Common myeloid progenitor, CD34-positive (primary cell): ENCODE results near the gene USP32.
A peak's percentile ranks its signal among the peaks of the same experiment; 100 is the strongest.
"Not testable (repeated sequence)": the region's sequence is repeated elsewhere in the genome, so short reads cannot be mapped to it uniquely, and the experiment has no call there.

Experiments
- CTCF ChIA-PET: fragments of 350-600 bp; sonication (Branson Sonifier 250); formaldehyde crosslinking; loops from one replicate; lab custom pipeline; 2021; ENCODE audit warnings: antibody characterized with exemption; lab: Charles Lee
- POLR2A ChIA-PET: fragments of 350-600 bp; sonication (Branson Sonifier 250); formaldehyde crosslinking; loops from one replicate; lab custom pipeline; 2021; ENCODE audit warnings: antibody characterized with exemption; lab: Charles Lee
- DNase-seq, 3 donors: peaks; one replicate each; pipeline versions ENCODE4 v3.0.0 to v3.0.0-alpha.2; 2013
- H3K27ac ChIP-seq, 2 experiments: 1 replicate in 1 of 2; 2 replicates in 1 of 2; pipeline ENCODE4 v1.7.0; 2013; ENCODE audit warnings: inconsistent platforms in 2 of 2, low read length in 2 of 2, mild to moderate bottlenecking in 2 of 2, low read depth in 1 of 2, moderate library complexity in 1 of 2; ENCODE audit not compliant: severe bottlenecking in 2 of 2, insufficient read depth in 1 of 2, poor library complexity in 1 of 2
- H3K27me3 ChIP-seq, 5 experiments: replicated peaks in 2 of 5; 1 replicate in 3 of 5; 2 replicates in 2 of 5; pipeline versions ENCODE4 v1.6.1 to v1.7.0; 2013; ENCODE audit warnings: low read length in 4 of 5, mild to moderate bottlenecking in 2 of 5, moderate library complexity in 2 of 5, inconsistent platforms in 1 of 5; ENCODE audit not compliant: insufficient read depth in 5 of 5, control insufficient read depth in 4 of 5
- H3K36me3 ChIP-seq, 4 experiments: 1 replicate in 2 of 4; 2 replicates in 2 of 4; pipeline versions ENCODE4 v1.6.1 to v1.7.0; 2013; ENCODE audit warnings: low read length in 3 of 4, control low read depth in 1 of 4, mild to moderate bottlenecking in 1 of 4; ENCODE audit not compliant: control insufficient read depth in 4 of 4, insufficient read depth in 4 of 4
- H3K4me1 ChIP-seq, 4 experiments: 1 replicate in 3 of 4; 2 replicates in 1 of 4; pipeline versions ENCODE4 v1.6.1 to v1.7.1; 2013; ENCODE audit warnings: low read length in 3 of 4, mild to moderate bottlenecking in 3 of 4, control low read depth in 1 of 4, inconsistent platforms in 1 of 4, moderate library complexity in 1 of 4; ENCODE audit not compliant: control insufficient read depth in 4 of 4, insufficient read depth in 4 of 4; ENCODE audit errors: control extremely low read depth in 1 of 4
- H3K4me3 ChIP-seq, 7 experiments: 1 replicate in 4 of 7; 2 replicates in 3 of 7; pipeline versions ENCODE4 v1.5.1 to v1.7.0; 2013; ENCODE audit warnings: mild to moderate bottlenecking in 7 of 7, low read length in 6 of 7, moderate library complexity in 6 of 7, inconsistent platforms in 2 of 7, low read depth in 2 of 7, control low read depth in 1 of 7; ENCODE audit not compliant: insufficient read depth in 4 of 7, control insufficient read depth in 1 of 7; ENCODE audit errors: extremely low read depth in 1 of 7
- H3K9me3 ChIP-seq, 5 experiments: 1 replicate in 4 of 5; 2 replicates in 1 of 5; pipeline versions ENCODE4 v1.6.1 to v1.7.1; 2013; ENCODE audit warnings: low read length in 4 of 5, mild to moderate bottlenecking in 2 of 5, inconsistent platforms in 1 of 5, low read depth in 1 of 5, moderate library complexity in 1 of 5; ENCODE audit not compliant: control insufficient read depth in 4 of 5, insufficient read depth in 2 of 5; ENCODE audit errors: control extremely low read depth in 1 of 5
- WGBS: methylation state at CpG from one replicate; pipeline ENCODE4 v1.1.5; 2013; ENCODE audit not compliant: insufficient coverage; 5-methylcytosine and 5-hydroxymethylcytosine counted together

The USP32 gene

DNA sequence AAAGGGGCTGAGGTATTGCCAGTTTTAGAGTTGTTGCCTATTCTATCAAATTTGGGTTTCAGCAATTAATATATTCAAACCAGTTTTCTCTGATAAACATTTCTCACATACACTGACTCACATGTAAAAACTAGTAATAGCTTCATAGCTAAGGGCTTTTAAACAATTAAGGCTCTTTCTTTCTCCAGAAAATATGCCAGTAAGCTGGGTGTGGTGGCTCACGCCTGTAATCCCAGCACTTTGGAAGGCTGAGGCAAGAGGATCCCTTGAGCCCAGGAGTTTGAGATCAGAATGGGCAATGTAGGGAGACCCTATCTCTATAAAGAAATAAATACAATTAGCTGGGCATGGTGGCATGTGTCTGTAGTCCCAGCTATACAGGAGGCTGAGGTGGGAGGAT lies 193.3 kb downstream of the USP32 start:
- H3K27ac ChIP-seq, H3K4me3 ChIP-seq, H3K4me1 ChIP-seq, DNase-seq, H3K27me3 ChIP-seq, H3K9me3 ChIP-seq, POLR2A ChIA-PET: not testable (repeated sequence)
- CTCF ChIA-PET: interaction anchor here (1.1 kb wide), 1 partner anchor 56 kb away, joined by 3 read pairs; no protein-coding TSS in a partner anchor
- peaks cover 8 to 22% (median 14%) of the 10 kb centered on the region in 4 experiments for H3K36me3 ChIP-seq
- WGBS: no CpG with 5 or more reads among the region's 1 CpG

GRCh38 chr17:60194141-60194540 lies 197.8 kb downstream of the USP32 start:
- H3K9me3 ChIP-seq, POLR2A ChIA-PET, H3K4me1 ChIP-seq, H3K27ac ChIP-seq, H3K27me3 ChIP-seq, DNase-seq, H3K4me3 ChIP-seq: not testable (repeated sequence)
- 100% methylated on average over 3 of the region's 4 CpGs for WGBS
- CTCF ChIA-PET: interaction anchor here (0.7 kb wide), 1 partner anchor 260 kb away, joined by 3 read pairs; no protein-coding TSS in a partner anchor
- peaks cover 15 to 50% (median 29%) of the 10 kb centered on the region in 4 experiments for H3K36me3 ChIP-seq

DNA sequence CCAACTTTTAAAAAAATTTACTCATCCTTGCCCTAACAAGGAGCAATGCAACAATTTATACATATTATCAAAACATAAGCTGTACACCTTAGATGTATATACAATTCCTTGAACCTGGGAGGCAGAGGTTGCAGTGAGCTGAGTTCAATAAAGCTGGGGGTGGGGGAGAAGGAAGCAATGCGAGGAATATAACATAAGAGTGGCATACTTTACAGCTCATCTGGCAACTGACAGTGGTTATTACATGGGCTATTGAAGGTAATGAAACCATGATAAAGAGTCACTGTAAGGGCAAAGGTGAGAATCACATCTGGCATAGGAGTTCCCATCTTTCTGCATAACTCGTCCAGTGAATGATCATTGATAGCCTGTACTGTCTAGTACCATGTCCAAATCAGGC lies 198.5 kb downstream of the USP32 start:
- no peak overlapping the region for H3K4me3 ChIP-seq
- H3K4me1 ChIP-seq: peaks cover 0 to 3% (median 0%) of the 10 kb centered on the region in 4 experiments
- DNase-seq: no peak
- H3K9me3 ChIP-seq: no peaks in the 10 kb centered on the region
- ChIA-PET POLR2A (no interaction called here), CTCF (interaction anchor here (0.7 to 1.5 kb wide), 2 partner anchors 53 to 261 kb away, joined by 3 to 4 read pairs; no protein-coding TSS in a partner anchor)
- WGBS: 87% methylated on average over 2 of the region's 2 CpGs
- H3K27me3 ChIP-seq: no peaks in the 10 kb centered on the region
- no peak overlapping the region for H3K27ac ChIP-seq
- peaks cover 15 to 48% (median 32%) of the 10 kb centered on the region in 4 experiments for H3K36me3 ChIP-seq

DNA sequence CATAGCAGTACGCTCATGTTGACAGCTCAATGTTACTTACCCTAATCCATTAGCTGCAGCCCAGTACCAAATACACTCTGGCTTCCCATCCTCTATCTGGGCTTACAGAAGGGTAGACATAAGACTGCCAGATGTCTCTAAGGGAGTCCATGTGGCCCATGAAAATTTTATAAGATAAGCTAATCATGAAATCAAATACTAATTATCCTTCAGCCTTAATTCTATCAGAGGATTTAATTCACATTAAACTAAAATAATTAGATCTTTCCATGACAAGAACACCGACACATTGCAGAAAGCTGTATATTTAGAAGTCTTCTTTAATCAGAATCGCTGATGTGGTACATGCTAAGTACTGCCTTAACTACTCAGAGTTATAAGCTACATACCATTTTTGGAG lies 198.9 kb downstream of the USP32 start:
- peaks cover 12 to 44% (median 29%) of the 10 kb centered on the region in 4 experiments for H3K36me3 ChIP-seq
- DNase-seq, H3K27ac ChIP-seq, H3K4me3 ChIP-seq, H3K27me3 ChIP-seq, POLR2A ChIA-PET, H3K4me1 ChIP-seq, H3K9me3 ChIP-seq: not testable (repeated sequence)
- WGBS: 100% methylated on average over 3 of the region's 3 CpGs
- CTCF ChIA-PET: interaction anchor here (0.7 to 1.5 kb wide), 2 partner anchors 50 to 53 kb away, joined by 3 to 4 read pairs; no protein-coding TSS in a partner anchor

- Histone ChIP-seq H3K27ac (peak overlapping the region in 1 of 2 experiments; percentile 34), H3K36me3 (peaks cover 9 to 38% (median 26%) of the 10 kb centered on the region in 4 experiments), H3K4me1 (peaks cover 0 to 24% (median 12%) of the 10 kb centered on the region in 4 experiments)
- DNase-seq, H3K27me3 ChIP-seq, CTCF ChIA-PET, POLR2A ChIA-PET, H3K9me3 ChIP-seq, H3K4me3 ChIP-seq: not testable (repeated sequence)
- 100% methylated on average over 4 of the region's 4 CpGs for WGBS
Measured at GRCh38 chr17:60190032-60190431, 201.9 kb downstream of the USP32 start.

DNA sequence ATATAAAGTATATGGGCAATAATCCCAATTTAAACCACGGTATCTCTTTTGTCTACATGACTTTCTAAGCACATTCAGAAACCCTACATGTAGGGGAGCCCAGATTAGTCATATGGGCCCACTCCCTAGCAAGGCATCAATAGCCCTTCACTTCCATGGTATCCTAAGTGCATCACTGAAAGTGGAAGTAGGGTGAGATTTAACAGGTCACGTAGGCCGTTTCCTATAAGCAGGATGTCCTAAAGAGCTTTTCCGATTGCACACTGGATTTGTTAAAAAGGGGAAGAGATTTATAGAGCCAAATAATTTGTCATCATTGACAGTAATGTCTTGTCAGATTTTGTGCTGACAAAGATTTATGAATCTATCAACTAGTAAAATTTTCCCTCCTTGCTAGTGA lies 203.2 kb downstream of the USP32 start:
- H3K36me3 ChIP-seq: peaks cover 12 to 43% (median 26%) of the 10 kb centered on the region in 4 experiments
- no peak overlapping the region for H3K27ac ChIP-seq
- ChIA-PET CTCF (no interaction called here), POLR2A (no interaction called here)
- H3K9me3 ChIP-seq: no peaks in the 10 kb centered on the region
- DNase-seq: no peak
- peaks cover 0 to 24% (median 12%) of the 10 kb centered on the region in 4 experiments for H3K4me1 ChIP-seq
- no CpG with 5 or more reads among the region's 4 CpGs for WGBS
- H3K27me3 ChIP-seq: no peaks in the 10 kb centered on the region
- no peak overlapping the region for H3K4me3 ChIP-seq

- H3K27me3 ChIP-seq, POLR2A ChIA-PET, H3K9me3 ChIP-seq, H3K4me3 ChIP-seq: not testable (repeated sequence)
- peak in 2 of 3 donors; percentile 58 to 63 for DNase-seq
- H3K36me3 ChIP-seq: peaks cover 9 to 41% (median 25%) of the 10 kb centered on the region in 4 experiments
- H3K4me1 ChIP-seq: peaks cover 0 to 24% (median 12%) of the 10 kb centered on the region in 4 experiments
- CTCF ChIA-PET: interaction anchor here (1.3 kb wide), 1 partner anchor 29 kb away, joined by 3 read pairs; no protein-coding TSS in a partner anchor
- WGBS: 18% methylated on average over 2 of the region's 7 CpGs
- H3K27ac ChIP-seq: peak overlapping the region in 1 of 2 experiments; percentile 43
Measured at GRCh38 chr17:60186846-60187745, 204.8 kb downstream of the USP32 start.
